DOHH2 (cell line): ENCODE results near the gene MRPS25.
A peak's percentile ranks its signal among the peaks of the same experiment; 100 is the strongest.

Source experiments
- H3F3A ChIP-seq: fragments of 200-600 bp; sonication (generic), shearing (Covaris generic); 2 replicates; pipeline ENCODE4 v1.6.0; 2016; ENCODE audit warnings: antibody characterized with exemption, mild to moderate bottlenecking; ENCODE audit not compliant: control insufficient read depth, insufficient read depth
- H3K27ac ChIP-seq: fragments of 200-600 bp; sonication (generic); 2 replicates; pipeline ENCODE4 v1.5.1; 2014; ENCODE audit warnings: low read depth, mild to moderate bottlenecking, low read length, moderate library complexity
- H3K27me3 ChIP-seq: fragments of 200-600 bp; sonication (generic); 2 replicates; pipeline ENCODE4 v1.6.1; 2014; ENCODE audit warnings: mild to moderate bottlenecking, low read length, mixed read lengths; ENCODE audit not compliant: control insufficient read depth
- H3K36me3 ChIP-seq: fragments of 200-600 bp; sonication (generic); 2 replicates; pipeline ENCODE4 v1.6.1; 2014; ENCODE audit warnings: mild to moderate bottlenecking, low read length, moderate library complexity, mixed read lengths; ENCODE audit not compliant: control insufficient read depth
- H3K4me1 ChIP-seq: fragments of 200-600 bp; sonication (generic); 2 replicates; pipeline ENCODE4 v1.6.1; 2014; ENCODE audit warnings: mild to moderate bottlenecking, low read length, mixed read lengths; ENCODE audit not compliant: control insufficient read depth
- H3K4me2 ChIP-seq: fragments of 200-600 bp; sonication (generic); 2 replicates; pipeline ENCODE4 v1.6.0; 2014; ENCODE audit warnings: mild to moderate bottlenecking, low read length, moderate library complexity
- H3K4me3 ChIP-seq: fragments of 200-600 bp; sonication (generic); 2 replicates; pipeline ENCODE4 v1.5.1; 2014; ENCODE audit warnings: mild to moderate bottlenecking, low read length, mixed read lengths
- H3K79me2 ChIP-seq: fragments of 200-600 bp; sonication (generic); 2 replicates; pipeline ENCODE4 v1.6.1; 2014; ENCODE audit warnings: mild to moderate bottlenecking, low read length, mixed read lengths; ENCODE audit not compliant: control insufficient read depth
- H3K9me2 ChIP-seq: fragments of 200-600 bp; sonication (generic); replicated peaks from 2 replicates; pipeline ENCODE4 v1.6.1; 2014; ENCODE audit warnings: mild to moderate bottlenecking, low read length, mixed read lengths; ENCODE audit not compliant: control insufficient read depth
- H3K9me3 ChIP-seq: fragments of 200-600 bp; sonication (generic); 2 replicates; pipeline ENCODE4 v1.6.1; 2014; ENCODE audit warnings: antibody characterized with exemption, low read length, mixed read lengths; ENCODE audit not compliant: control insufficient read depth, insufficient read depth
- H4K20me1 ChIP-seq: fragments of 200-600 bp; sonication (generic); 2 replicates; pipeline ENCODE4 v1.6.0; 2014; ENCODE audit warnings: low read depth, mild to moderate bottlenecking, antibody characterized with exemption, low read length, moderate library complexity; ENCODE audit not compliant: control insufficient read depth, insufficient read depth
- CTCF ChIP-seq: fragments of 200-600 bp; sonication (generic); IDR thresholded peaks from one replicate; pipeline ENCODE4 v1.5.1; 2014; ENCODE audit warnings: antibody characterized with exemption, mild to moderate bottlenecking, low read depth, low read length; ENCODE audit not compliant: poor library complexity, severe bottlenecking
- EZH2phosphoT487 ChIP-seq: fragments of 200-600 bp; sonication (generic); IDR thresholded peaks from 2 replicates; pipeline ENCODE4 v1.6.1; 2017; ENCODE audit warnings: borderline replicate concordance, mild to moderate bottlenecking, antibody characterized with exemption, low read length, moderate library complexity, mixed read lengths

MRPS25 gene

GRCh38 chr3:15102256-15102655 is 37.1 kb upstream of the MRPS25 start:
- Histone ChIP-seq H3F3A (no peaks in the 10 kb centered on the region; the same call in 1 of the 2 replicates), H3K9me2 (no peaks in the 10 kb centered on the region), H3K9me3 (no peaks in the 10 kb centered on the region), H3K36me3 (peaks cover 5% of the 10 kb centered on the region), H3K4me1 (peaks cover 25% of the 10 kb centered on the region), H4K20me1 (no peaks in the 10 kb centered on the region), H3K4me2 (no peak overlapping the region), H3K4me3 (no peak overlapping the region), H3K27ac (no peak overlapping the region), H3K79me2 (peaks cover 19% of the 10 kb centered on the region), H3K27me3 (no peaks in the 10 kb centered on the region)
- TF ChIP-seq EZH2phosphoT487 (no peak), CTCF (no peak)

- Histone ChIP-seq H4K20me1 (no peaks in the 10 kb centered on the region), H3K4me2 (peak overlapping the region; percentile 85), H3K4me3 (peak overlapping the region; percentile 100), H3K79me2 (peaks cover 30% of the 10 kb centered on the region), H3K27ac (peak overlapping the region; percentile 62), H3K36me3 (peaks cover 25% of the 10 kb centered on the region), H3K4me1 (peaks cover 25% of the 10 kb centered on the region), H3F3A (no peaks in the 10 kb centered on the region), H3K9me3 (no peaks in the 10 kb centered on the region), H3K9me2 (no peaks in the 10 kb centered on the region), H3K27me3 (no peaks in the 10 kb centered on the region)
- TF ChIP-seq CTCF, result no peak
- no peak for TF ChIP-seq EZH2phosphoT487
These were observed 34.4 kb upstream of the MRPS25 start for GRCh38 chr3:15099364-15100098.

- H3K4me1 ChIP-seq, result peaks cover 25% of the 10 kb centered on the region
- peaks cover 30% of the 10 kb centered on the region for H3K79me2 ChIP-seq
- H3K9me2 ChIP-seq, result no peaks in the 10 kb centered on the region
- H3K4me3 ChIP-seq, result peak within 1 kb of the TSS; percentile 100
- no peaks in the 10 kb centered on the region for H3K9me3 ChIP-seq
- peak within 1 kb of the TSS; percentile 85 for H3K4me2 ChIP-seq
- peaks cover 32% of the 10 kb centered on the region for H3K36me3 ChIP-seq
- H4K20me1 ChIP-seq, result no peaks in the 10 kb centered on the region
- no peak for TF ChIP-seq CTCF
- H3K27me3 ChIP-seq, result no peaks in the 10 kb centered on the region
- no peaks in the 10 kb centered on the region for H3F3A ChIP-seq
- peak within 1 kb of the TSS; percentile 62 for H3K27ac ChIP-seq
These were observed 33.6 kb upstream of the MRPS25 start, which contains the start of gene RBSN for GRCh38 chr3:15098503-15099363. RBSN (minus strand) TSS chr3:15099148; CDS start chr3:15096120, 3,028 bp downstream.
